ENCODE measurements around the gene CCDC6. TPM values are rescaled to one million over a fixed set of nuclear protein-coding genes. Genes with fewer than 3 reads are reported as not detected.

The CCDC6 gene
- total and polyA plus RNA-seq, 2 of the 8 experiments (the other 6 are each of a cell fraction or from before 2014, with no cell fraction given), result 42.2 to 74.4 TPM

DNA sequence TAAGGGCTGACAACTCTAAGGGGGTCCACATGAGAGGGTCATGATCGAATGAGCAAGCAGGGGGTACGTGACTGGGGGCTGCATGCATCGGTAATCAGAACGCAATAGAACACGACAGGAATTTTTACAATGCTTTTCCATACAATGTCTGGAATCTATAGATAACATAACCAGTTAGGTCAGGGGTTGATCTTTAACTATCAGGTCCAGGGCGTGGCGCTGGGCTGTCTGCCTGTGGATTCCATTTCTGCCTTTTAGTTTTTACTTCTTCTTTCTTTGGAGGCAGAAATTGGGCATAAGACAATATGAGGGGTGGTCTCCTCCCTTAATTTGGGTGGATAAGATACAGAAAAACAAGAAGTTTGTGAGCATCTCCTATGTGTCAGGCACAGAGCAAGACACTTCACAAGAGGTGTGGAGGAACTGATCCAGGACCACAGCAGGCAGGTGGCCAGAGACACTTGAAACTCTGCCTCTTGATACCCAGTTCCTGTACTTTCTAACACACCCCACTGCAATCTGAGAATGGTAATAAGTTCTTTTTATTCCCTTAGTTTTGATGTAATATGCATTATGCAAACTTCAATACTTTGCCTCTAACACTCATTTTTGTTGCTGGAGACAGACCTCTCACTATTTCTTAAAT, 135.1 kb downstream of the CCDC6 start:
- H4K5ac ChIP-seq (ENCODE audit: insufficient read length, low read depth, low read length), result no peak overlapping the region
- H3K79me2 ChIP-seq (ENCODE audit: control insufficient read depth in 1 of 2, insufficient read depth in 2 of 2, low read length in 2 of 2), result no peaks in the 10 kb centered on the region
- H4K91ac ChIP-seq (replicated peaks; ENCODE audit: insufficient read length, low read length), result no peak overlapping the region
- H3K9ac ChIP-seq (replicated peaks in 1 of 4; ENCODE audit: extremely low read depth in 1 of 4, low read depth in 3 of 4, low read length in 3 of 4), result no peak overlapping the region
- H3K9me3 ChIP-seq (ENCODE audit: insufficient read depth in 2 of 2, low read depth in 1 of 2, low read length in 1 of 2), result peaks cover 12 to 13% of the 10 kb centered on the region in 2 experiments; a peak in 3 of 4 replicates
- TF ChIP-seq TAF1 (IDR thresholded peaks at IDR 0.05; ENCODE audit: low read depth, low read length), result no peak
- TF ChIP-seq KDM4A (IDR thresholded peaks at IDR 0.05; ENCODE audit: low read depth, low read length, severe bottlenecking), result no peak
- TF ChIP-seq RAD21 (IDR thresholded peaks at IDR 0.05 in 1 of 2, conservative IDR thresholded peaks at IDR 0.05 in 1 of 2; ENCODE audit: low read depth in 2 of 2, low read length in 2 of 2), result no peak
- TF ChIP-seq PHF8 (conservative IDR thresholded peaks at IDR 0.05; ENCODE audit: low read depth, low read length), result no peak
- TF ChIP-seq CHD1 (IDR thresholded peaks at IDR 0.05; ENCODE audit: low read depth, low read length), result no peak
- no peak for TF ChIP-seq MAX (IDR thresholded peaks at IDR 0.05)
- no peak for TF ChIP-seq HDAC2 (IDR thresholded peaks at IDR 0.05; ENCODE audit: borderline replicate concordance in 1 of 2, low read depth in 2 of 2, low read length in 2 of 2)
- TF ChIP-seq, protein P1, sequence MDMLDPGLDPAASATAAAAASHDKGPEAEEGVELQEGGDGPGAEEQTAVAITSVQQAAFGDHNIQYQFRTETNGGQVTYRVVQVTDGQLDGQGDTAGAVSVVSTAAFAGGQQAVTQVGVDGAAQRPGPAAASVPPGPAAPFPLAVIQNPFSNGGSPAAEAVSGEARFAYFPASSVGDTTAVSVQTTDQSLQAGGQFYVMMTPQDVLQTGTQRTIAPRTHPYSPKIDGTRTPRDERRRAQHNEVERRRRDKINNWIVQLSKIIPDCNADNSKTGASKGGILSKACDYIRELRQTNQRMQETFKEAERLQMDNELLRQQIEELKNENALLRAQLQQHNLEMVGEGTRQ (IDR thresholded peaks at IDR 0.05; ENCODE audit: low read length), result no peak
- H3K14ac ChIP-seq (ENCODE audit: insufficient read length), result no peak overlapping the region
- H3K36me3 ChIP-seq (ENCODE audit: control insufficient read depth in 2 of 4, insufficient read depth in 4 of 4, low read length in 3 of 4), result no peaks in the 10 kb centered on the region; a peak in 1 of 8 replicates
- no peak overlapping the region for H3K4me3 ChIP-seq (ENCODE audit: extremely low read depth in 1 of 4, insufficient read depth in 2 of 4, low read depth in 3 of 4, low read length in 4 of 4)
- CTCF ChIA-PET (ENCODE audit: partially characterized antibody), result interaction anchor here (0.6 kb wide), 2 partner anchors 37 to 276 kb away, joined by 3 to 6 read pairs; no protein-coding TSS in a partner anchor
- H3K27ac ChIP-seq (ENCODE audit: low read depth, low read length), result no peak overlapping the region
- 95% methylated on average over 7 of the region's 7 CpGs; no CpG with 5 or more reads in 1 of the 2 experiments for WGBS, 2 experiments (ENCODE audit: extremely low coverage in 1 of 2, insufficient coverage in 1 of 2, insufficient read length in 1 of 2, insufficient replicate concordance in 2 of 2, low coverage in 1 of 2, low lambda C conversion rate in 2 of 2, missing lambda C conversion rate in 1 of 2)
- no peak overlapping the region for H3K23ac ChIP-seq (ENCODE audit: insufficient read length)
- no peaks in the 10 kb centered on the region; the same call in 1 of the 2 replicates for H3K23me2 ChIP-seq (ENCODE audit: low read depth, low read length)
- no peak overlapping the region for H2BK120ac ChIP-seq (replicated peaks; ENCODE audit: low read depth, low read length)
- H2BK20ac ChIP-seq (ENCODE audit: low read length), result no peak overlapping the region
- H2BK15ac ChIP-seq (ENCODE audit: low read length), result no peak overlapping the region
- no peak overlapping the region for H4K8ac ChIP-seq (ENCODE audit: extremely low read depth, insufficient read depth, low read length)
- no peak for DNase-seq (ENCODE audit: low read depth in 1 of 2, low spot score in 2 of 2)
- no peak overlapping the region for H2BK5ac ChIP-seq (ENCODE audit: low read depth, low read length)
- H2AFZ ChIP-seq (ENCODE audit: low read length), result no peak overlapping the region
- H3K4me2 ChIP-seq (ENCODE audit: insufficient read depth in 1 of 2, low read depth in 2 of 2, low read length in 2 of 2), result no peak overlapping the region
- H3K4me1 ChIP-seq (replicated peaks in 1 of 4; ENCODE audit: control insufficient read depth in 3 of 4, insufficient read depth in 4 of 4, low read length in 3 of 4), result no peaks in the 10 kb centered on the region
- FAIRE-seq, result no peak
- H2AK5ac ChIP-seq (ENCODE audit: low read depth, low read length), result no peak overlapping the region
- no peaks in the 10 kb centered on the region for H3K27me3 ChIP-seq (replicated peaks in 1 of 4; ENCODE audit: control insufficient read depth in 3 of 4, extremely low read depth in 1 of 4, insufficient read depth in 3 of 4, low read length in 3 of 4)
- no peaks in the 10 kb centered on the region for H4K20me1 ChIP-seq (replicated peaks in 1 of 2; ENCODE audit: control insufficient read depth in 1 of 2, insufficient read depth in 2 of 2, low read length in 2 of 2)
- no peak overlapping the region for H3K56ac ChIP-seq (replicated peaks; ENCODE audit: insufficient read length, low read depth, low read length)
- POLR2A ChIA-PET (ENCODE audit: partially characterized antibody), result no interaction called here
- no peaks in the 10 kb centered on the region for H3K79me1 ChIP-seq (ENCODE audit: low read depth, low read length)
- no peak overlapping the region for H3K4ac ChIP-seq (replicated peaks; ENCODE audit: insufficient read length, low read depth, low read length)
- H2BK12ac ChIP-seq (ENCODE audit: low read depth, low read length), result no peak overlapping the region
- H3K18ac ChIP-seq (ENCODE audit: extremely low read depth, low read length), result no peak overlapping the region

All from H1 (cell line).